SK-N-SH treated with all-trans-retinoic acid at 6 μM for 48 hours (cell line): ENCODE measurements around the gene C3orf85.

Source experiments
- ATAC-seq: fragments of 200-7000 bp; cut with Tn5 transposase; 3 replicates; pipeline ENCODE4 v1.9.1; 2020; ENCODE audit warnings: mild to moderate bottlenecking, moderate library complexity
- BACH2 ChIP-seq: fragments of 250-450 bp; sonication (Bioruptor Pico); IDR thresholded peaks from 2 replicates; pipeline ENCODE4 v1.9.0; 2021; ENCODE audit warnings: mild to moderate bottlenecking, borderline replicate concordance
- CREB5 ChIP-seq: fragments of 250-450 bp; sonication (Bioruptor Pico); IDR thresholded peaks from 2 replicates; pipeline ENCODE4 v1.5.1; 2020; ENCODE audit warnings: low read depth, mild to moderate bottlenecking, moderate library complexity
- CSDC2 ChIP-seq: fragments of 250-450 bp; sonication (Bioruptor Pico); IDR thresholded peaks from 2 replicates; pipeline ENCODE4 v1.5.0; 2020; ENCODE audit warnings: mild to moderate bottlenecking, moderate library complexity
- CSRNP3 ChIP-seq: fragments of 250-450 bp; sonication (Bioruptor Pico); IDR thresholded peaks from 2 replicates; pipeline ENCODE4 v1.5.1; 2021; ENCODE audit warnings: mild to moderate bottlenecking, moderate library complexity
- ESRRG ChIP-seq: fragments of 250-450 bp; sonication (Bioruptor Pico); IDR thresholded peaks from 2 replicates; pipeline ENCODE4 v1.6.1; 2021; ENCODE audit warnings: mild to moderate bottlenecking
- GLIS3 ChIP-seq: fragments of 250-450 bp; sonication (Bioruptor Pico); IDR thresholded peaks from 2 replicates; pipeline ENCODE4 v1.5.0; 2020; ENCODE audit warnings: mild to moderate bottlenecking, moderate library complexity
- OSR1 ChIP-seq: fragments of 250-450 bp; sonication (Bioruptor Pico); IDR thresholded peaks from 2 replicates; pipeline ENCODE4 v1.8.0; 2022; ENCODE audit warnings: moderate library complexity, mild to moderate bottlenecking, inconsistent platforms
- PATZ1 ChIP-seq: fragments of 250-450 bp; sonication (Bioruptor Pico); IDR thresholded peaks from 2 replicates; pipeline ENCODE4 v1.8.0; 2020; ENCODE audit warnings: mild to moderate bottlenecking, moderate library complexity, borderline replicate concordance
- POU6F1 ChIP-seq: fragments of 250-450 bp; sonication (Bioruptor Pico); IDR thresholded peaks from 2 replicates; pipeline ENCODE4 v1.8.0; 2021; ENCODE audit warnings: low read depth, mild to moderate bottlenecking, moderate library complexity, borderline replicate concordance
- PPARA ChIP-seq: fragments of 250-450 bp; sonication (Bioruptor Pico); IDR thresholded peaks from 2 replicates; pipeline ENCODE4 v1.5.0; 2020; ENCODE audit warnings: mild to moderate bottlenecking, borderline replicate concordance
- SNAI2 ChIP-seq: fragments of 250-450 bp; sonication (Bioruptor Pico); IDR thresholded peaks from 2 replicates; pipeline ENCODE4 v1.5.0; 2020; ENCODE audit warnings: mild to moderate bottlenecking, moderate library complexity
- TCF4 ChIP-seq: fragments of 250-450 bp; sonication (Bioruptor Pico); IDR thresholded peaks from 2 replicates; pipeline ENCODE4 v1.8.0; 2021; ENCODE audit warnings: mild to moderate bottlenecking, moderate library complexity, borderline replicate concordance
- TOX ChIP-seq: fragments of 250-450 bp; sonication (Bioruptor Pico); IDR thresholded peaks from 2 replicates; pipeline ENCODE4 v1.8.0; 2021; ENCODE audit warnings: mild to moderate bottlenecking, moderate library complexity, borderline replicate concordance
- TSHZ2 ChIP-seq: fragments of 250-450 bp; sonication (Bioruptor Pico); IDR thresholded peaks from 2 replicates; pipeline ENCODE4 v1.5.0; 2020; ENCODE audit warnings: mild to moderate bottlenecking, moderate library complexity
- ZC3H10 ChIP-seq: fragments of 250-450 bp; sonication (Bioruptor Pico); IDR thresholded peaks from 2 replicates; pipeline ENCODE4 v1.5.1; 2021; ENCODE audit warnings: mild to moderate bottlenecking, moderate library complexity
- ZFP3 ChIP-seq: fragments of 250-450 bp; sonication (Bioruptor Pico); IDR thresholded peaks from 2 replicates; pipeline ENCODE4 v1.5.0; 2020; ENCODE audit warnings: mild to moderate bottlenecking, moderate library complexity
- ZFP30 ChIP-seq: fragments of 450-650 bp; formaldehyde crosslinking; IDR thresholded peaks from 2 replicates; pipeline ENCODE4 v1.5.0; 2022; ENCODE audit warnings: mild to moderate bottlenecking, moderate library complexity
- ZNF565 ChIP-seq: fragments of 450-650 bp; formaldehyde crosslinking; conservative IDR thresholded peaks from 2 replicates; pipeline ENCODE4 v1.5.0; 2020; ENCODE audit warnings: low read depth, mild to moderate bottlenecking, moderate library complexity
- ZNF70 ChIP-seq: fragments of 450-650 bp; formaldehyde crosslinking; IDR thresholded peaks from 2 replicates; pipeline ENCODE4 v1.5.0; 2020; ENCODE audit warnings: mild to moderate bottlenecking, moderate library complexity
- ZNF8 ChIP-seq: fragments of 450-650 bp; formaldehyde crosslinking; IDR thresholded peaks from 2 replicates; pipeline ENCODE4 v1.5.0; 2020; ENCODE audit warnings: mild to moderate bottlenecking, moderate library complexity

C3orf85 gene

GRCh38 chr3:109137761-109138160 is 1.2 kb downstream of the C3orf85 start:
- ATAC-seq: no peak
- TF ChIP-seq ZC3H10 (CRISPR knock-in tag) (no peak), ZFP3 (no peak), CSDC2 (CRISPR knock-in tag) (no peak), POU6F1 (CRISPR knock-in tag) (no peak), ZNF565 (CRISPR knock-in tag) (no peak), OSR1 (CRISPR knock-in tag) (no peak), ZFP30 (CRISPR knock-in tag) (no peak), BACH2 (CRISPR knock-in tag) (no peak), ZNF70 (CRISPR knock-in tag) (no peak), CSRNP3 (CRISPR knock-in tag) (no peak), ZNF8 (CRISPR knock-in tag) (no peak), SNAI2 (CRISPR knock-in tag) (no peak), TOX (CRISPR knock-in tag) (no peak), PPARA (CRISPR knock-in tag) (no peak)

- TF ChIP-seq PPARA (CRISPR knock-in tag) (no peak), CREB5 (CRISPR knock-in tag) (no peak), ZNF70 (CRISPR knock-in tag) (no peak), TSHZ2 (CRISPR knock-in tag) (no peak), TOX (CRISPR knock-in tag) (no peak), ZFP30 (CRISPR knock-in tag) (no peak), ZC3H10 (CRISPR knock-in tag) (no peak), CSDC2 (CRISPR knock-in tag) (no peak), BACH2 (CRISPR knock-in tag) (no peak), OSR1 (CRISPR knock-in tag) (no peak), ZFP3 (no peak), ESRRG (CRISPR knock-in tag) (no peak), PATZ1 (CRISPR knock-in tag) (no peak), CSRNP3 (CRISPR knock-in tag) (no peak), TCF4 (no peak), GLIS3 (CRISPR knock-in tag) (no peak), SNAI2 (CRISPR knock-in tag) (no peak)
- ATAC-seq: no peak
Measured at GRCh38 chr3:109140318-109140717, 3.8 kb downstream of the C3orf85 start.
